GM10266 (cell line): ENCODE results near the gene PTH1R.

Source experiments
- DNase-seq: peaks from one replicate; pipeline ENCODE4 v3.0.0; 2012; ENCODE audit errors: extremely low spot score
- CTCF ChIP-seq: IDR thresholded peaks from 2 replicates; pipeline ENCODE4 v1.5.1; 2012; ENCODE audit warnings: mild to moderate bottlenecking, low read depth; ENCODE audit not compliant: control insufficient read depth, insufficient read depth; ENCODE audit errors: missing control alignments

The PTH1R gene

GRCh38 chr3:46905661-46906451 lies 28.3 kb downstream of the PTH1R start:
- DNase-seq: no peak
- no peak for TF ChIP-seq CTCF

- no peak for TF ChIP-seq CTCF
These were observed 29.0 kb downstream of the PTH1R start for GRCh38 chr3:46906471-46907058.

GRCh38 chr3:46907271-46907670 lies 29.8 kb downstream of the PTH1R start:
- DNase-seq: no peak
- no peak for TF ChIP-seq CTCF

More at GRCh38 chr3:46906471-46907058, 29.0 kb downstream of the PTH1R start:
- no peak for DNase-seq

- DNase-seq: no peak
- TF ChIP-seq CTCF: no peak
These were observed 30.4 kb downstream of the PTH1R start for GRCh38 chr3:46907960-46908293.

GRCh38 chr3:46908294-46908985 lies 30.9 kb downstream of the PTH1R start:
- TF ChIP-seq CTCF: no peak
- DNase-seq: no peak

- no peak for DNase-seq
- no peak for TF ChIP-seq CTCF
These were observed 31.5 kb downstream of the PTH1R start for GRCh38 chr3:46908986-46909534.
